B cell (primary cell): Measurements from ENCODE around the gene LONP2. TPM values are rescaled to one million over a fixed set of nuclear protein-coding genes. Genes with fewer than 3 reads are reported as not detected.
"Not testable (repeated sequence)": the region's sequence is repeated elsewhere in the genome, so short reads cannot be mapped to it uniquely, and the experiment has no call there.

Experiments used
- ATAC-seq: fragments of 200-7000 bp; cut with Tn5 transposase; one replicate; pipeline ENCODE4 v1.10.0; 2021; ENCODE audit warnings: low read depth, mild to moderate bottlenecking, moderate number of reproducible peaks, moderate library complexity
- CTCF ChIA-PET: fragments of 350-600 bp; sonication (Branson Sonifier 250); formaldehyde crosslinking; loops from one replicate; lab custom pipeline; 2021; ENCODE audit warnings: antibody characterized with exemption, inconsistent platforms; lab: Charles Lee
- POLR2A ChIA-PET: fragments of 350-600 bp; sonication (Branson Sonifier 250); formaldehyde crosslinking; loops from one replicate; lab custom pipeline; 2021; ENCODE audit warnings: antibody characterized with exemption; lab: Charles Lee
- DNase-seq: peaks from one replicate; pipeline ENCODE4 v3.0.0; 2013
- H2AFZ ChIP-seq: 2 replicates; pipeline ENCODE4 v1.6.1; 2012; ENCODE audit warnings: mild to moderate bottlenecking, low read depth, low read length; ENCODE audit not compliant: insufficient read depth, poor library complexity, severe bottlenecking
- H3K27ac ChIP-seq, 2 donors: 1 replicate in 1 of 2; 2 replicates in 1 of 2; pipeline ENCODE4 v1.5.1; 2012 to 2013; ENCODE audit warnings: low read length in 2 of 2, mild to moderate bottlenecking in 2 of 2, moderate library complexity in 1 of 2
- H3K27me3 ChIP-seq, 4 experiments: fragments of 200-600 bp in 1 of 4; sonication (generic) in 1 of 4; replicated peaks in 1 of 4; 1 replicate in 2 of 4; 2 replicates in 2 of 4; pipeline versions ENCODE4 v1.6.1 to v1.7.0; 2013 to 2016; ENCODE audit warnings: low read length in 3 of 4, mild to moderate bottlenecking in 2 of 4, mixed read lengths in 1 of 4, moderate library complexity in 1 of 4; ENCODE audit not compliant: insufficient read depth in 4 of 4, control insufficient read depth in 3 of 4; ENCODE audit errors: control extremely low read depth in 1 of 4
- H3K36me3 ChIP-seq, 2 experiments: replicated peaks in 1 of 2; 1 replicate in 1 of 2; 2 replicates in 1 of 2; pipeline versions ENCODE4 v1.6.1 to v1.7.1; 2013; ENCODE audit warnings: low read length in 1 of 2; ENCODE audit not compliant: insufficient read depth in 2 of 2, control insufficient read depth in 1 of 2; ENCODE audit errors: control extremely low read depth in 1 of 2, extremely low read depth in 1 of 2
- H3K4me1 ChIP-seq, 2 donors: fragments of 200-600 bp in 1 of 2; sonication (generic) in 1 of 2; 1 replicate in 1 of 2; 2 replicates in 1 of 2; pipeline versions ENCODE4 v1.5.1 to v1.6.1; 2013 to 2017; ENCODE audit warnings: low read length in 2 of 2; ENCODE audit not compliant: control insufficient read depth in 2 of 2, insufficient read depth in 2 of 2
- H3K4me2 ChIP-seq: replicated peaks from 2 replicates; pipeline ENCODE3; 2012; ENCODE audit warnings: mild to moderate bottlenecking, low read depth, low read length; ENCODE audit not compliant: poor library complexity, severe bottlenecking
- H3K4me3 ChIP-seq, 5 experiments: fragments of 200-600 bp in 1 of 5; sonication (generic) in 1 of 5; 1 replicate in 3 of 5; 2 replicates in 2 of 5; pipeline versions ENCODE4 v1.5.1 to v1.7.0; 2011 to 2016; ENCODE audit warnings: low read length in 4 of 5, mild to moderate bottlenecking in 4 of 5, low read depth in 2 of 5, control low read depth in 1 of 5, moderate library complexity in 1 of 5; ENCODE audit not compliant: insufficient read depth in 1 of 5; ENCODE audit errors: control extremely low read depth in 1 of 5, extremely low read depth in 1 of 5
- H3K79me2 ChIP-seq: fragments of 200-600 bp; sonication (generic); one replicate; pipeline ENCODE4 v1.6.0; 2016; ENCODE audit warnings: low read length; ENCODE audit not compliant: control insufficient read depth, insufficient read depth
- H3K9ac ChIP-seq: fragments of 200-600 bp; sonication (generic); 2 replicates; pipeline ENCODE4 v1.6.1; 2017; ENCODE audit warnings: mild to moderate bottlenecking, low read length, moderate library complexity
- H3K9me3 ChIP-seq, 3 donors: one replicate each; pipeline versions ENCODE4 v1.6.1 to v1.7.1; 2013; ENCODE audit warnings: low read length in 2 of 3; ENCODE audit not compliant: control insufficient read depth in 2 of 3, insufficient read depth in 1 of 3; ENCODE audit errors: control extremely low read depth in 1 of 3
- H4K20me1 ChIP-seq: 2 replicates; pipeline ENCODE4 v1.6.0; 2012; ENCODE audit warnings: mild to moderate bottlenecking, low read length; ENCODE audit not compliant: insufficient read depth, control insufficient read depth, poor library complexity, severe bottlenecking
- H3K27ac Mint-ChIP-seq: one replicate; pipeline ENCODE4 v1.8.0; 2021; ENCODE audit warnings: mixed read lengths
- H3K27me3 Mint-ChIP-seq: one replicate; pipeline ENCODE4 v1.8.0; 2021; ENCODE audit warnings: mixed read lengths
- H3K4me1 Mint-ChIP-seq: one replicate; pipeline ENCODE4 v1.8.0; 2021; ENCODE audit warnings: mixed read lengths
- H3K4me3 Mint-ChIP-seq: one replicate; pipeline ENCODE4 v1.8.0; 2021; ENCODE audit warnings: mixed read lengths
- H3K9me3 Mint-ChIP-seq: one replicate; pipeline ENCODE4 v1.8.0; 2022; ENCODE audit warnings: mixed read lengths; ENCODE audit not compliant: insufficient read depth
- CTCF ChIP-seq: fragments of 200-600 bp; IDR thresholded peaks from one replicate; pipeline ENCODE4 v1.8.0; 2022; ENCODE audit warnings: antibody characterized with exemption, mild to moderate bottlenecking
- EZH2 ChIP-seq: IDR thresholded peaks from 2 replicates; pipeline ENCODE4 v1.6.1; 2012; ENCODE audit warnings: borderline replicate concordance, low read depth, mild to moderate bottlenecking, moderate library complexity, low read length; ENCODE audit not compliant: insufficient read depth, poor library complexity, severe bottlenecking
- WGBS: methylation state at CpG from one replicate; pipeline ENCODE4 v1.1.5; 2013; ENCODE audit warnings: missing lambda C conversion rate; ENCODE audit not compliant: insufficient coverage; 5-methylcytosine and 5-hydroxymethylcytosine counted together
- intact Hi-C: fragments of 100-400 bp; cut with micrococcal nuclease; formaldehyde crosslinking; loops from one replicate; pipeline ENCODE4 v1.10.0; 2022
- polyA plus RNA-seq: library from polyadenylated mRNA; depleted of rRNA; stranded (reverse); fragments of >200 nt; gene quantifications from 2 replicates; pipeline ENCODE4 v1.2.3, GENCODE V29; 2012
- total RNA-seq, 2 donors: library from RNA; stranded (reverse); fragments of 120-200 nt in 1 of 2; gene quantifications; 1 replicate in 1 of 2; 2 replicates in 1 of 2; pipeline versions ENCODE4 v1.2.3 to v1.2.4, GENCODE V29; 2013 to 2022

The LONP2 gene
- total and polyA plus RNA-seq, 2 donors (not counting 1 experiment from before 2014, with no cell fraction given), result 39.3 to 84.2 TPM

GRCh38 chr16:48373258-48374029 is 129.3 kb downstream of the LONP2 start:
- no peak overlapping the region for H3K4me3 ChIP-seq
- ChIA-PET CTCF (interaction anchor here (2.1 kb wide), 1 partner anchor 19 kb away, joined by 7 read pairs; no protein-coding TSS in a partner anchor), POLR2A (no interaction called here)
- no peak overlapping the region for H2AFZ ChIP-seq
- H3K4me2 ChIP-seq, result no peak overlapping the region
- Mint-ChIP-seq H3K4me3 (no peak overlapping the region), H3K4me1 (peaks cover 30% of the 10 kb centered on the region), H3K27ac (no peak overlapping the region), H3K27me3 (no peaks in the 10 kb centered on the region), H3K9me3 (no peaks in the 10 kb centered on the region)
- no peak for ATAC-seq
- TF ChIP-seq CTCF (no peak), EZH2 (no peak)
- no peaks in the 10 kb centered on the region for H3K36me3 ChIP-seq
- 82% methylated on average over 2 of the region's 4 CpGs for WGBS
- H3K27me3 ChIP-seq, result no peaks in the 10 kb centered on the region
- peaks cover 100% of the 10 kb centered on the region for H3K79me2 ChIP-seq
- no peak for DNase-seq
- H4K20me1 ChIP-seq, result peaks cover 68% of the 10 kb centered on the region
- H3K27ac ChIP-seq, result peak overlapping the region in 1 of 2 donors; percentile 9
- H3K9me3 ChIP-seq, result no peaks in the 10 kb centered on the region
- peaks cover 3 to 22% of the 10 kb centered on the region in 2 donors for H3K4me1 ChIP-seq
- intact Hi-C loops, result no loop called here
- H3K9ac ChIP-seq, result no peak overlapping the region

GRCh38 chr16:48374255-48374654 is 130.2 kb downstream of the LONP2 start:
- Histone ChIP-seq H3K9me3 (no peaks in the 10 kb centered on the region), H3K27ac (no peak overlapping the region), H3K79me2 (peaks cover 100% of the 10 kb centered on the region), H2AFZ (no peak overlapping the region), H4K20me1 (peaks cover 73% of the 10 kb centered on the region), H3K27me3 (no peaks in the 10 kb centered on the region), H3K9ac (no peak overlapping the region), H3K4me3 (no peak overlapping the region), H3K4me2 (no peak overlapping the region), H3K36me3 (no peaks in the 10 kb centered on the region), H3K4me1 (peaks cover 11 to 30% of the 10 kb centered on the region in 2 donors)
- H3K9me3 Mint-ChIP-seq, result no peaks in the 10 kb centered on the region
- no peaks in the 10 kb centered on the region for H3K27me3 Mint-ChIP-seq
- no peak for TF ChIP-seq CTCF
- no peak for TF ChIP-seq EZH2
- H3K4me3 Mint-ChIP-seq, result no peak overlapping the region
- WGBS, result 100% methylated on average over 1 of the region's 2 CpGs
- H3K27ac Mint-ChIP-seq, result no peak overlapping the region
- H3K4me1 Mint-ChIP-seq, result peaks cover 35% of the 10 kb centered on the region
- ChIA-PET POLR2A (no interaction called here), CTCF (interaction anchor here (2.1 kb wide), 1 partner anchor 20 kb away, joined by 7 read pairs; no protein-coding TSS in a partner anchor)
- intact Hi-C loops, result no loop called here
- no peak for DNase-seq
- no peak for ATAC-seq

DNA sequence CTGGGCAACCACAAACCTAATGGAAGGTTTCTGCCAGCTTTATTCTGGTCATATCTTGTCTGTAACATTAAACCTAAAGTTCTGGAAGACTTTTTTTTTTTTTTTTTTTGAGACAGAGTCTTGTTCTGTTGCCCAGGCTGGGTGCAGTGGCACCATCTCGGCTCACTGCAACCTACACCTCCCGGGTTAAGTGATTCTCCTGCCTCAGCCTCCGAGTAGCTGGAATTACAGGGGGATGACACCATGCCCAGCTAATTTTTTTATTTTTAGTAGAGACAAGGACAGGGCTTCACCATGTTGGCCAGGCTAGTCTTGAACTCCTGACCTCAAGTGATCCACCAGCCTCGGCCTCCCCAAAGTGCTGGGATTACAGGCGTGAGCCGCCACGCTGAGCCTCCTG is 133.2 kb downstream of the LONP2 start:
- H3K27me3 Mint-ChIP-seq, H3K9ac ChIP-seq, H3K27ac Mint-ChIP-seq, ATAC-seq, H3K4me3 Mint-ChIP-seq, intact Hi-C loops, H3K4me2 ChIP-seq, H3K27ac ChIP-seq, H3K4me3 ChIP-seq, DNase-seq, POLR2A ChIA-PET, H3K27me3 ChIP-seq, H3K36me3 ChIP-seq, H3K9me3 Mint-ChIP-seq, H2AFZ ChIP-seq, H3K9me3 ChIP-seq: not testable (repeated sequence)
- peaks cover 82% of the 10 kb centered on the region for H4K20me1 ChIP-seq
- H3K4me1 Mint-ChIP-seq, result peaks cover 45% of the 10 kb centered on the region
- WGBS, result 97% methylated on average over 7 of the region's 7 CpGs
- peaks cover 100% of the 10 kb centered on the region for H3K79me2 ChIP-seq
- peaks cover 32 to 39% of the 10 kb centered on the region in 2 donors for H3K4me1 ChIP-seq
- CTCF ChIA-PET, result interaction anchor here (0.6 to 0.9 kb wide), 4 partner anchors 12 to 988 kb away, joined by 3 read pairs; no protein-coding TSS in a partner anchor
